GM20431 (cell line): ENCODE results near the gene EPB41L3.

Experiments
- in situ Hi-C: fragments of 300-500 bp; cut with MseI, MboI; formaldehyde crosslinking; loops from one replicate; pipeline ENCODE4 v1.15.0; 2020; ENCODE audit warnings: low sequenced_read_pairs; ENCODE audit not compliant: unreplicated experiment

Gene EPB41L3

DNA sequence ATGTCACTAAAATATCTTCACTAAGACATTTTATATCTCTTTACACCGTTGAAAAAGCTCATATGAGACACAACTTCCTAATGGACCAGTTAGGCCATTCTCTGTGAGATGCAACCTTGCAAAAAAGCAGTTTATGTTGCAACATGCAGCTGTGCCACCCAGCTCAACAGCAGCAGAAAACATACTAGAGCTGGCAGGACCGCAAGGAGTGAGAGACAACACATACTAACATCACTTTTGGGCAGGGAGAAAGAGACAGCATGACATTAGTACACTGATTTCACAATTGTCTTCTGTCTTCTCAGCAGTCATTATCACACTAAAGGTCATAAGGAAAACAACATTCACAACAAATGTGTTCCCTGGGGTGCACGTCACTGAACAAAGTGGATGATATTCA lies 122.9 kb downstream of the EPB41L3 start:
- in situ Hi-C loops = no loop called here

DNA sequence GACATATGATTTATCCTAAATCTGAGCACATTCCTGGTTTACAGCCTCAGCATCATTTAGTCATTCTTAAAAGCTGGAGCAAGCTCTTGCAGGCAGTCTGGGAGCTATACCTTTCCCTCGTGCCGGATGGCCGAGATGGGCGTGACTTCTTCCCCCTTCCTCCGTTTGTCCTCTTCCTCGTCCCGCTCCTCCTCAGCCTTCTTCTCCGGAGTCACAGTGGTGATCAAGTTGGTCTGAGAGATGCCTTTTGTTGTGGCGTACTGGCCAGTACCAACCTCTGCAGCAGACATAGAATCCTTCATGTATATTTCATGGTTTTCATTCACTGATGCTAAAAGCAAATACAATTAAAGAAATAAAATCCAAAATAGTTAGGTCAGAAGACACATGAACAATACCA lies 124.2 kb downstream of the EPB41L3 start:
- in situ Hi-C loops = no loop called here

DNA sequence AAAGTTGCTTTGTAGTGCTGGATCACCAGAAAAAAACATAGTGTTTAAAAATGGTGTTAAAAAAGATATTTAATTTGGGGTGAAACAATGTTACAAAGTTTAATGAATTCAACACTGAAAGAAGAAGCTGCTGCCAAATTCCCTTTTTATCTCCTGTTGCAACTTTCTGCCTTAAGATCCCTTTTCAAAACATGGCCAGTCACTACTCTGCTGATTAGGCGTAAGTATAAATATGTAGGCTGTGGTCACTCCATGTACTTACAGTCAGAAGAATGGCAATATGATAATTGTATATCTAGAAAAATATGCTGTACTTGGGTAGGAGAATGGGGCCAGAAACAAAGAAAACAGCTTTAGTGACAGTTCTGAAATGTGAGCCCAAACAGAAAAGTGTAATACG lies 124.8 kb downstream of the EPB41L3 start:
- in situ Hi-C loops = no loop called here

DNA sequence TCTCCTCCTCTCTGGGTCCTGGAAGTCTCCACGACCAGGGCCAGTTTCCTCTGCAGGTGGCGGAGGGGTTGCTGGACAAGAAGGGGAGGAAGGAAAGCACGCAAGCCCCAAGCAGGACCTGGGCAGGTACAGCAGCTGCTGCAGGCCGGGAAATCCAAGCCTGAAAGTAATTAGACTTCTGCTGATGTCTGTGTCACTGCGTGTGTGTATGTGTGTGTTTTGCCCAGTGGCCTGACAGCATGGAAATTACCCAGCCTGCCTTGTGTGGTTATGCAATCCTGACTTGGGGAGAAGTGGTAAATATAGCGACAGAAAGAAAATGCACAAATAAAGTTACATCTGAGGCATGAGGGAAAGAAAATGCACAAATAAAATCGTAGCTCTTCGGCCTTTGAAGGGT lies 126.5 kb downstream of the EPB41L3 start:
- in situ Hi-C loops = no loop called here

DNA sequence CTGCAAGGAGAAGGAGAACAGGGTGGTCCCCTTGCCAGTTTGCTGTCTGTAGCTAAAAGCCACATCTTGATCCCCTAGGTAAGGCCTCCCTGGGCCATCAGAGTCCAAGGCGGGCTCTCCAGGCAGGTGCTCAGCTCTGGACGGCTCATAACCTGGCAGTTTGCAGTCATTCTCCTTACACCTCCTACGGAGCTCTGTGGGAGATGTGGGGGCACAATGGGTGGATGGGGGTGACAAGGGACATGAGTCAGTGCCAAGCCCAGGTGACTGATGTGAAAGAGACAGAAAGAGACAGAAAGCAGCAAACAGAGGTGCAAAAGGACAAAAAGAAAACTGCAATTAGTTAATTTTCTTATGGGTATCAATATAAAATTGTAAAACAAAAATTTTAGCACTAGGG lies 127.7 kb downstream of the EPB41L3 start:
- in situ Hi-C loops = no loop called here

DNA sequence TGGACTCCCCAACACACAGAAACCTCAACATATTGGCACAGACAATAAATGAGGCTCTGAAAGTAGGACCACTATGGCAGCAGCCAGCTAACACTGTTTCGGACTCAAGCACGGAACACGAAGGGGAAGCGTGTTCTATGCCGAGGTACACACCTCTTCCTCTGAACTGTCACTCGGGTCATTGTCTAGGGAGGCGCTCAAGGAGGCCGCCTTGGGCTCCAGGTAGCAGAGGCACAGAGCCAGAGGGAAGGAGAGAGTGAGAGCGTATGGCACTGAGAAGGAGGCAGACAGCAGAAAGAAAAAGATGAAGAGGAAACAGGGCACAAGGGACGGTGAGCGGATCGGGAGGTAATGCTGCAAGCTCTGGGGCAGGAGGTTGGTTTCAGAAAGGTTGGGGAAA lies 128.1 kb downstream of the EPB41L3 start:
- in situ Hi-C loops = no loop called here

DNA sequence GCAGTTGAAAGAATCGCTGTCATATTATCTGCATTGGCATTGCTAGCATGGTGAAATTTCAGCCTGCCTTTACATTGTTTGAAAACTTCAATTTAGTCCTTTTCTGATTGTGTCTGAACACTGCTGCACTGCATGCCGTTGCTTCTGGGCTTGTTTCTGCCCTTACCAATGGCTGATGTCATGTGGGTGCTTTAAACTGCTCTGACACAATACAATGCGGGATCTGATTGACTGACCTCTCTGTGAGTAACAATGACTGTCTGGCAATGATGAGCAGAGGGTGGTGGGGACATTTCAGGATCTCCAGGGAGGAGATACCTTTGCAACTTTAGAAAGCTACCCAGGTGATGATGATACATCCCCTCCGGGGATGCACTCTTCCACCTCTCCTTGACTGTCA lies 128.8 kb downstream of the EPB41L3 start:
- in situ Hi-C loops = no loop called here

DNA sequence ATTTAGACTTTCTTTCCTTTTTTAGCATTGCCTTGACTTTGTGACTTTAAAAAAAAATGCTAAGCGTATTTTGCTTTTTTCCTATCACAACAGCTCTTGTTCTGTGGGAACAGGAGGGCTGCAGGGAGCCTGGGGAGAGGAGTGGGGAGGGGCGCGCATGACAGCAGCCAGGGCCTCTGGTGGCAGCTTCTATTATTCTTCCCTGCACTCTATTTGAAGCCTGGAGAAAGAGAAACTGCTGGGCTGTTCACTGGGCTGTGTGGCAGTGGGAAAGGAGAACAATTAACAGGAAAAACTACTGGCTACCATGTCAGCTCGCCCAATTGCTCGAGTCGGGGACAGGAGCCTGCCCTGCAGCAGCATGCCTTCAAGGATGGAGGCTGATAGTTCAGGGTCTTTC lies 129.3 kb downstream of the EPB41L3 start:
- in situ Hi-C loops = no loop called here

DNA sequence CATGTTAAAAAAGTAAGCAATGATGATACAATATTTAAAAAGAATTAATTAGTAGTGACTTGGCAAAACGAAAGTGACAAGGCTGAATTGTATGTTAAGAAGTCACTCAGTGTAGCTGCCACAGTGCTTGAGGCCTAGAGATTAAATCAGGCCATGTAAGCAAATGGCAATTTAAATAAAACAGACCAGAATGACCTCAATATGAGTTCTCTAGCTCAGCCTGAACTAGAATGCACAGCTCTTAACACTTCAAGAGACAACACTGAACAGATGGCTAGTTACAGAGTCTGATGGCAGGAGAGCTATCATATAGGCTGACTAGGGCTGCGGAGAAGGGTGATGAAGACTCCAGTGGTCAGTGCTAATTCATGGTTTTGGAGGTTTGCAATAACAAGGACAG lies 130.3 kb downstream of the EPB41L3 start:
- in situ Hi-C loops = no loop called here

DNA sequence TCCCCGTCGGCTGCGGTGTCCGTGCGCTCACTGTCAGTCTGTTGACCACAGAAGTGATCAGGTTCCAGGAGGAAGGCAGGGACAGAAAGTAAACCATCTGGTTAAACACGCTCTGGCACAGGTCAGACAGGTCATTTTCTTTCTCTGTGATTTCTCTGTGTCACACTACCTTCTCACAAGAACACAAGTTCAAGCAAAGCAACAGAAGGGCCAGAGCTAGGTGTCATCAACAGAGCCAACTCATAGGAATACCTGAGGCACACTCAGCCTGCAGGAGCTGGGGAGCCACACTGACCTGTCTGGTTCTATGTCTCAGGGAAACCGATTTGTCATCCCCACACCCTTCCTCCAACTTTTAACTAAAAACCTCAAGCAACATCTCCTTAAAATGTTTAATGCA lies 133.2 kb downstream of the EPB41L3 start:
- in situ Hi-C loops = no loop called here

DNA sequence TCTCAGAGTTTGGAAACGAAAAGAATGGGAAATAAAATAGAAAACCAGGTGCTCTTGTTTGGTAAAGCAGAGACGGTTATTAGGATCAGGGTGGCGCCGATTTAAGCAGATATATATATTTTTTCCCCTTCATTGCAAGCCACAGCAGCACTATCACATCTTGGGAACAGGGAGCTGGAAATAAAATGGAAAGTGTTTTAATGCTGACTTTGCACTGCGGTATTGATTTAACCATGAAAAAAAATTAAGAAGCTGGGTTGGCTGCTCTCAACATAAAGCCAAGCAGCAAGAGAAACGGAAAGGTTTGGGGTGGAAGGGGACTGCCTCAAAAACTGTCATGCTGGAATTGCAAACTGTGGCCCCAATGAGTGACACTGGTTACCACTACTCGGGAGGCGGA lies 145.5 kb downstream of the EPB41L3 start:
- in situ Hi-C loops = no loop called here

DNA sequence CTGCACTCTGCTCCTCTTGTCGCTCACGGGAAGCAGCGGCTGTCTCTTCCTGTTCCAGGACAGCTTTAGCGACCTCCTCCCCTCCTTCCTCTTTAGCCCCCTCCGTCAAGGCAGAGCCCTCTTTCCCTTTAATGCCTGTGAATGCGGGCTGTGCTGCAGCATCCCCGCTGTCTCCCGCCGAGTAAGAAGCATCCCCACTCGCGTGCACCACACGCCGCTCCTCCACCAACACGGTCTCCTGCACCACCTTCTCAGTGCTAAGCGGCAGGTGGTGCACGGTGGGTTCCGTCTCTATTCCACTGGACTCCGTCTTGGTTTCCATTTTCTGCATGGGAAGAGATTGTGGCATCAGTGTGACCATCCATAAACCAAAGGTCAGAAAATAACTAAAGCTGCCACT lies 146.7 kb downstream of the EPB41L3 start:
- in situ Hi-C loops = no loop called here

DNA sequence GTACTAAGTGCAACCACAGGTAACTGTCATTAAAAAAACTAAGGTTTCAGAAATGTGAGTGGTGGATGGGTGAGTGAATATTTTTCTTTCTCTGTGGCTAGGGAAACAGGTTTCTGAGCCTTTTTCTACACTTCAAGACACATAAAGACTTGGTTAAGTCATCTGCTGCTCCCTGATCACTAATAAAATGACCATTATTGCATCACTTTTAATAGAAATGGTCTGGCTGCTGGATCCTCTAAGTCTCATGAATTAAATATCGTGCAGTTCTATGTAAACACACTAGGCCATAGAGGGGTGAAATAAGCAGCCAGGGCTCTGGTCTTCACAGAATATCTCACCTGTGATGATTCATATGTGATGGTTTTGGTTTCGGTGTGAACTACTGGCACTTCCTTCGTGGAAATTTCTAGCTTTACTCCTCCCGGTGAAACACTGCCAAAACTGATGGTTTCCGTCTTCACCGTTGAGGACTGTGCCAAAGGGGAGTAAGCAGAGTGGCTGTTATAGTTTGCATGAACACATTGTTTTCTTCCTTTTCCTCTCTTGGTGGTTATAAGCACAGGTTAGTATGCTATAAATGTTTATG lies 147.8 kb downstream of the EPB41L3 start:
- in situ Hi-C loops = no loop called here

DNA sequence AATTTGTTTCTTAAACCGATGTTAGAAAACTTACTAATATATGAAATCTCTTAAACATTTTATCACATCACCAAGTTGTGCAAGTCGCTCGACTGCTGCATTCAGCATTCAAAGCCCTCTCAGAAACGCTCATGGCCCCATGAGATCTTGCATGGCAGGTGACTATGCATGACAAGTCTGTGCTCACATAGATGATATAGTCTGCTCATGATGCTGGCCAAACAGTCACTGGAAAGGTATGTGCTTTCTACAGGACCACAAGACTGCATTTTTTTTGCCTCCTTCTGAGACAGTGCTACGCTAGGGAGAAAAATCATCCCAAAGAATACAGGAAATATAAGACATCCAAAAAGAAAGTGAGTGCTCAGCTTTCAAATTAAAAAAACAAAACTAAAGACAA lies 150.0 kb downstream of the EPB41L3 start:
- in situ Hi-C loops = no loop called here

DNA sequence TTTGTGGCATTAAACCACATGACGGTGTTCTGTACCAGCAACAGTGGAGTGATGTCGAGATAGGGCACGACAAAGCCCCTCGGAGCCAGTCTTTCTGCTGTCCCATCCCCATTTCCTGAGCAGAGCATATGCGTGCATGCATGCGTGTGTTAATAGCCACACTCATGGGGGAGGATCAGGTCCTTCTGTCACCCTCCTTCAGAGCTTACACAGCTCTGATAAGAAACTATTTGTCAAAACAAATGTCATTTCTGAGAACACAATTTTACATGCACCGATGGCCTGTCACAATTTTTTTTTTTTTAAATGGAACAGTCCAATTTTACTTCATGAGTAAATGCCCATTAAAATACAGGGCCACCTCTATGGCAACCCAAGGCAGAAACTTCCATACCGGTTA lies 152.4 kb downstream of the EPB41L3 start:
- in situ Hi-C loops = no loop called here

DNA sequence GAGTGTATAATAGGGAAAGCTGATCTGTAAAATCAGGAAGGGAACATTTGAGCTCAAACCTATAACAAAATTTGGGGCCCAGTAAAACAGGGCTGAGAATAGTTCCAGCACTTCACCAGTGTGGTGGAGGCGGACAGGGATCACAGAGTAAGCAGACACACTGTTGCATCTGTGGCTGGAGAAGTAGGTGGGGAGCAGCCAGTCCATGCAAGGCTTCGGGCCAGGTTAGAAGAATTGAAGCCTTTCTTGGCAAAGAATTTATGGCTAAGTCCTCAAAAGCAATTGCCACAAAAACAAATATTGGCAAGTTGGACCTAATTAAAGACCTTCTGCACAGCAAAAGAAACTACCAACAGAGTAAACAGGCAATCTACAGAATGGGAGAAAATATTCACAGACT lies 154.4 kb downstream of the EPB41L3 start:
- in situ Hi-C loops = no loop called here

DNA sequence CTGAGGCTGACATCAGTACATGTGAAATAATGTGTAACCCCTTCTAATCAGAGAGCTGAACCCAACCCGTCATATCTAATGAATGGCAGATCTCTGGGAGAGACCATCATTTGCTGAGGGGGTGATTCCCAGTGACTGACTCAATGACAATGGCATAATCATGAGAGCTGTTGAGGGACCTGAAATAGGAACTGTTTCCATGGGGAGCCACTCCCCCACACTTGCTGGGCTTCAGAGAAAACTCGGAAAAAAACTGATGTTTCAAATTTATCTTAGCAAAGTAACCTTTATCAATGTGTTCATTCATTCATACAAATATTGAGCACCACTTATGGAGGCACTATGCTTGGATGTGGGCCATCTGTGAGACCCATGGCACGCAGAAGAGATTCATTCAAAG lies 154.9 kb downstream of the EPB41L3 start:
- in situ Hi-C loops = no loop called here

DNA sequence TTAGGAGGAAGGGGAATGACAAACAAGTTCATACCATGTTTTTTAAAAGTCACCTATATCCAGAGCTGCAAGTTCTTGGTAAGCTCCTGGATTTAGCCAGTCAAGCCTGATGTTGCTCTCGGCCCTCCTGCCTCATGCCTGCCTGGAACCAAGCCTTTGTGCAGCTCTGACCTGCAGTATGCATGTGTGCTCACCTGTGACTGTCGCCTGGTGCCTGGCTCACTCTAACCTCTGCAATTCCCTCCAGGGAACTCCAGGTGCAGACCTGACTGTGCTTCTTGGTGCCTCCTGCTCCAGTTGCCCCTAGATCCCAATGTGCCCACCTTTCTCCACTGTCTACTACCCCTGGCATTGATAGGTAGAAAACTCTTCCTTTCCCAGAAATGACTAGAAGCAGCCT lies 163.2 kb downstream of the EPB41L3 start:
- in situ Hi-C loops = no loop called here

DNA sequence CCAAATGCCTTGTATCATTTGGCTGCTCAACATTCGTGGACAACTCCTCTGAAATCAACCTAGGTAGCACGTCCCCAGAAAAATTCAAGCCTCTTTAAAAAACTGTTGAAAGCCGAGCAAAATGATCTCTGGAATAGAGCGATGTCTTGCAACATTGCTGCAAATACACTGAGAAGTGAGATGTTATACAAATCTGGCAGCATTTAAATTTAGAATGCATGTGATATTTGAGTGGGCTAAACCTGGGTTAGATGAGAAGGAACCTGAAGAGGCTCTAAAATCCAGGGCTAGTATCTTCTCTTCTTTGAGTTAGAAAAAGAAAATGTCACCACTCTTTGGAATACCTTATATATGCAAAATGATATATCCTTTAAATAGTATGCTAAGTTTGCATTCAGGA lies 166.8 kb downstream of the EPB41L3 start:
- in situ Hi-C loops = no loop called here

DNA sequence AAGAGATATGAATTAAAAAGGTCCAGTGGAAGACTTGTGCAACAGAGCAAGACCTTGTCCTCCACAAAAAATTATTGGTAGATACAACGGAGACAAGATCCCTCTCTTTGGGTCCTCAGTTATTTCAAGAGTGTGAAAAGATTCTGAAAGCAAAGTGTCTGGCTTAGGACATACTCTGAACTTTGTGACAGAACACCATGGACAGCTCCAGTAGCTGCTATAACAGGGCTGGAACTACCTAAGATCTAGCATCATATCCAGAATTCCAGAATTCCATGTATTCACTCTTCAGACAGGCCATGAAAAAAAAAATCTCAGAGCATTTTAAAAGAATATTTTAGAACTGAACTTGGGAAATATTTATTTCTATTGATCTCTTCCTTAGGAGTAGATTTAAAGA lies 173.5 kb downstream of the EPB41L3 start:
- in situ Hi-C loops = no loop called here

DNA sequence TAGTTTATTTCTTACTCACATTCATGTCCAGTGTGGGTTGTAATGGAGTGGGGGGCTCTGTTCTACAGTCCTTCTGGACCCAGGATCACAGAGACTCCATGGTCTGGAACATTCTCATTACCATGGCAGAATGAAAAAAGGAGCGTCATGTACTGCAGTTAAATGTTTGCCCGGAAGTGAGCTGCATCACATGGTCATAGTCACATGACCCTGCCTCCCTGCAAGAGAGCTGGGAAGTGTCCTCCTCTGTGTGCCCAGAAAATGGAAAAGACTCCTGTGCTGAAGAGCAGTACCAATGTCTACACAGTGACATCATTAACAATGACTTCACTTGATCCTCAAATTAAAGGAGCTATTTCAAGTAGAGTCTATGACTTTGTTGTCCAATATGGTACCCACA lies 174.3 kb downstream of the EPB41L3 start:
- in situ Hi-C loops = no loop called here

DNA sequence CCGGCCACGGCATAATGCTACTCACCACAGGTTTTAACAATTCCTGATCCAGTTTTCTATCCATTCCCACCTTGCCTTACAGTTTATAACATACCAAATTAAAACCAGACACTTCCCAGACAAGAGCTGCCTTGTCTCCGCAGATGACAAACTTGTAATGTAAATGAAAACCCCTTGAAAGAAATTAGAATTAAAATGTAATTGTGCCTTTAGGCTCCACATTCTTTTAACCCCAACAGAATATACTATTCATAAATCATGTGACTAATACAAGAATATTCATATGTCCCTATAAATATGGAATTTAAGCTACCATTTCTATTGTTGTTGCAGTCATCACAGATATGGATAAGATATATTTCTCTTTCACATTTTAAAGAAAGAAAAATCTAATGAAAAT lies 178.4 kb downstream of the EPB41L3 start:
- in situ Hi-C loops = no loop called here

DNA sequence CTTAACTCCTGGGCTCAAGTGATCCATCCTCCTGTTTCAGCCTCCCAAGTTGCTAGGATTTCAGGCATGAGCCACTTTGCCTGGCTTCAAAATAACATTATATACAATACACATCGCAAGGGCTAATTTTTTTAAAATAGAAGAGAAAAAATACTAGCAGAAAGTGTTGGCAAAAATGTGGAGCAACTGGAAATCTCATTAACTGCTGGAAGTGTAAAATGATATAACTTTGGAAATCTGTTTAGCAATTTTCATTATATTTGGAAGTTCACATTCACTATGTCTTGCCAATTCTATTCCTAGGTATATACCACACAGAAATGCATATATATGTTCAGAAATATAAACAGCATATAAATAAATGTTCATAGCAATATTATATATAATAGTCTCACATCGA lies 193.2 kb downstream of the EPB41L3 start:
- in situ Hi-C loops = no loop called here
